Activated CD8-positive, alpha-beta memory T cell treated with anti-CD3 and anti-CD28 coated beads, Interleukin-2, amount 50 U/mL, for 1 hour (primary cell): ENCODE measurements around the gene PELO.
"Not testable (repeated sequence)": the region's sequence is repeated elsewhere in the genome, so short reads cannot be mapped to it uniquely, and the experiment has no call there.

ENCODE experiments used
- DNase-seq: peaks from one replicate; pipeline ENCODE4 v3.0.0-alpha.2; 2020; ENCODE audit errors: extremely low read depth

The PELO gene

GRCh38 chr5:52800394-52801213 is 12.9 kb downstream of the PELO start:
- no peak for DNase-seq

GRCh38 chr5:52801329-52801728 is 13.6 kb downstream of the PELO start:
- DNase-seq: no peak

GRCh38 chr5:52802272-52802973 is 14.7 kb downstream of the PELO start:
- no peak for DNase-seq

GRCh38 chr5:52802974-52803336 is 15.2 kb downstream of the PELO start:
- no peak for DNase-seq

GRCh38 chr5:52804387-52804791 is 16.7 kb downstream of the PELO start:
- DNase-seq: no peak

- DNase-seq: no peak
Observed at GRCh38 chr5:52804981-52805380, 17.3 kb downstream of the PELO start.

- no peak for DNase-seq
Observed at GRCh38 chr5:52805615-52806014, 17.9 kb downstream of the PELO start.

- no peak for DNase-seq
Observed at GRCh38 chr5:52807037-52807436, 19.3 kb downstream of the PELO start.

- no peak for DNase-seq
Observed at GRCh38 chr5:52807723-52808122, 20.0 kb downstream of the PELO start.

- no peak for DNase-seq
Observed at GRCh38 chr5:52808316-52808901, 20.7 kb downstream of the PELO start.

- DNase-seq: no peak
Observed at GRCh38 chr5:52809884-52810283, 22.2 kb downstream of the PELO start.

GRCh38 chr5:52810426-52810825 is 22.7 kb downstream of the PELO start:
- DNase-seq: no peak

- DNase-seq: no peak
Observed at GRCh38 chr5:52811067-52811749, 23.5 kb downstream of the PELO start.

- DNase-seq: no peak
Observed at GRCh38 chr5:52814352-52815148, 26.8 kb downstream of the PELO start.

- DNase-seq: no peak
Observed at GRCh38 chr5:52817818-52818217, 30.1 kb downstream of the PELO start.

- DNase-seq: no peak
Observed at GRCh38 chr5:52818360-52818759, 30.6 kb downstream of the PELO start.

GRCh38 chr5:52818807-52819206 is 31.1 kb downstream of the PELO start:
- DNase-seq: not testable (repeated sequence)

GRCh38 chr5:52821901-52822300 is 34.2 kb downstream of the PELO start:
- DNase-seq: no peak

GRCh38 chr5:52822437-52822836 is 34.7 kb downstream of the PELO start:
- no peak for DNase-seq

GRCh38 chr5:52824827-52825226 is 37.1 kb downstream of the PELO start:
- DNase-seq: no peak

- no peak for DNase-seq
Observed at GRCh38 chr5:52825826-52826225, 38.1 kb downstream of the PELO start.

GRCh38 chr5:52827815-52828214 is 40.1 kb downstream of the PELO start:
- no peak for DNase-seq
